ENCODE data around the gene RPUSD4.

The RPUSD4 gene

DNA sequence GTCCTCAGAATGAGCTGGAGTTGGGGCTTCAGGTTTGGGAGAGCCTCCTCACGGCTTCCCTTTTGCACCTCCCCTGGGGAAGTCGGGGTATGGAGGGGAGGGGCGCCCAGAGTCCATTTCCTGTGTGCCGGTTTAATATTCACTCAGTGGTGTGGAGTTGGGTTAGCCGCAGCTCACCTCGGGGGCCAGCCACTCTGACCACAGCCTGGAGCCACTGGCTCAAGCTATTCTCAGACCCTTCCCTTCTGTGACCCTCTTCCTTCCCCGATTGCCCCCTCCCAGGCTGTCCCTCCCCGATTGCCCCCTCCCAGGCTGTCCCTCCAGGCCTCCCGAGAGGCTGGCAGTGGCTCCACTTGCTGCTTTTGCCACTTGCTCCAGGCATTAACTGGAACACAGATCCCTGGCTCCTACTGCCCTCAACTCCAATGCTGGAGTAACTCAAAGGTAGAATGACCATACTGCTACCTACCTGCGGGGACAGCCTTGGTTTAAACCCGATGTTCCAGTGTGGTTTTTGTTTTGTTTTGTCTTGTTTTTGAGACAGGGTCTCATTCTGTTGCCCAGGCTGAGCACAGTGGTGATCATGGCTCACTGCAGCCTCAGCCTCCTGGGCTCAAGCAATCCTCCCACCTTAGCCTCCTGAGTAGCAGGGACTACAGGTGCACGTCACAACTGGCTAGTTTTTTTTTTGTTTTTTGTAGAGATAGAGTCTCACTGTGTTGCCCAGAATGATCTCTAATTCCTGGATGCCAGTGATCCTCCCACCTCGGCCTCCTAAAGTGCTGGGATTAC lies 29.3 kb downstream of the RPUSD4 start:
- DNase-seq = no peak

GRCh38 chr11:126176853-126177470 lies 34.5 kb downstream of the RPUSD4 start:
- no peak for DNase-seq

DNA sequence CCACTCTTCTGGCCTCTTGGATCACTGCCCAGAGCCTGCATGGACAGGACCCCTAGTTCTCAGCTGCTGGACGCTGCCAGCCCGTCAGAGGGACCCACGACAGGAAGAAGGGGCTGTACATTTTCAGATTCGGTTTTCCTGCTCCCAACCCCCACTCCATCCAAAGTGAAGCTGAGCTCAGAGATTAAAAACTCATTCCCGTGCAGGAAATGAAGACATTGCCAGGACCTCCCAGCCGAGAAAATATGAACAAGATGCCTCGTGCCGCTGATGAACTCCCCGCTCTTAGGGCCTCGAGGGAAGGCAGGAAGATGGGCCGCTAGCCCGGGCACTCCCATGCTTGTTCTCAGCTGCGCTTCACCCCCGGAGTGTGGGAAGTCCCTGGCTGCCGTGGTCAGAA lies 36.1 kb downstream of the RPUSD4 start:
- no peak for DNase-seq

- no peak for DNase-seq
Measured at GRCh38 chr11:126174816-126175215, 36.6 kb downstream of the RPUSD4 start.

DNA sequence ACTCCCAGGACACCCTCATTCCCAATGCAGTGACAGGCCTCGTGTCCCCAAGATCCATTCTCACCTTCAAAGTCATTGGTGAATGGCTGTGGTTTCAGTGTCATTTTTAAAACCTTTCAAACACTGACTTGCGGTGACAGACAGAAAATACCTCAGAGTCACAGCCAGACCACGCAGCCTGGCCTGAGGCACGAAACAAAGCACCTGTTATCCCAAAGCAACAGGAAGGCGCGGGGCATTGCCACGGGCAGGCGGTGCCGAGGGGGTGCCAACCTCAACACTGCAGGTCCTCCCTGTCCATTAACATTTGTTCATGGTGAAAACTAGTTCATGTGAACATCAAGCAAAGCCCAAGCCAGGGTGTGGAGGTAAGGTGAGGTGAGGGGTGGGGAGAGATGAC lies 38.2 kb downstream of the RPUSD4 start:
- DNase-seq = no peak

- DNase-seq = no peak
Measured at GRCh38 chr11:126172596-126173038, 38.8 kb downstream of the RPUSD4 start.

- no peak for DNase-seq
Measured at GRCh38 chr11:126169291-126169690, 42.2 kb downstream of the RPUSD4 start.

DNA sequence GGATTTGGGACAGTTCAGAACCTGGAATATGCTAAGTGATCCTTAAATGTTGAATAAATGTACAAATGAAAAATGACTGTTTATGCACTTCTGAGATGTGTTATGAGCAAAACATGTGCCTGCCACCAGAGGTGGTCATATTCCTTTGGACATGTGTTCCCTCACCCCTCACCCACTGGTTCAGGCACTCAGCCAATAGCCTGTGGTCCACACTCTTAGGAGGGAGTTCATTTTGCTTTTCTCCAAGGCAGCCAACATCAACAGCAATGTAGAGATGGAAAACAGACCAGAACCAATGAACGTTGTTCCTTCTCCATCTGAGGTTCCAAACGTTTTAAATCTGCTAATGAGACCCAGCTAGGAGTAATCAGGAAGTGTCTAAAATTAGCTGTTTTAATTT lies 44.0 kb downstream of the RPUSD4 start:
- no peak for DNase-seq

- DNase-seq = no peak
Measured at GRCh38 chr11:126166413-126166812, 45.0 kb downstream of the RPUSD4 start.

DNA sequence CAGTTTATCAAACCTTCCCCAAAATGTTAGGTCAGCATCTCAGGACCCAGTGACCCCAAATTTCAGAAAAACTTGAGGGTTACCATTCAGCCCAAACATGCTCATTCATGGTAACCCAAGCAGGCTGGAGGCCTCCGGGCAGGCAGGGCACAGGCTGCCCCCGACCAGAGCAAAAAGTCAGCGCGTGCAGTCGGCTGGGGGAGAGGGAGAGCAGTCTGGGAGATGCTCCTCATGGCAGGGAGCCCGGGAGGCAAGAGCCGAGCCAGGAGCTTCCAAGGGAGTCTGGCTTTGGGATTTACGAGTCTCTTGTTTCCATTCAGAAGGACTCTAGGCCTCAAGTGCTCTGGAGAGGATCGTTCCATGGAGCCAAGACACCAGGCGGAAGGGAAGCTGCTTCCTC lies 45.7 kb downstream of the RPUSD4 start:
- no peak for DNase-seq

DNA sequence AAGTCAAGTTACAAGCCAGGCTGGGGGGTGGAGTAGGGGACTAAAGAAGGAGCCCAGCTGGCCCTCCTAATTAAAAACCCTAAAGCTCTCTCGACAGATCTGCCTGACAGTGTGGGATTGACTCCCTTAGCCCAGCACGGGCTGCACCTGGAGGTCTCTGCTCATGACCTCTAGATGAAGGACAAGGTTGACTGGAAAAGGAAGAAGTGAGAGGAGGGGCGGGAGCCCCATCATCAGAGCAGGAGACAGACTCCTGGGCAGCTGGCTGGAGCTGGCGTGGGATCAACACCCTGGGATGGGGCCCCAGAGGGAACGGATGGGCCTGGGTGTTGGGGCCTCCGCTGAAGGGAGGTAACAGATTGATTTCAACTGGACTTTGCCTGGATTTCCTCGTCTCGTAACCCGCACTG lies 46.1 kb downstream of the RPUSD4 start:
- DNase-seq = no peak

GRCh38 chr11:126164781-126165180 lies 46.7 kb downstream of the RPUSD4 start:
- DNase-seq = no peak

DNA sequence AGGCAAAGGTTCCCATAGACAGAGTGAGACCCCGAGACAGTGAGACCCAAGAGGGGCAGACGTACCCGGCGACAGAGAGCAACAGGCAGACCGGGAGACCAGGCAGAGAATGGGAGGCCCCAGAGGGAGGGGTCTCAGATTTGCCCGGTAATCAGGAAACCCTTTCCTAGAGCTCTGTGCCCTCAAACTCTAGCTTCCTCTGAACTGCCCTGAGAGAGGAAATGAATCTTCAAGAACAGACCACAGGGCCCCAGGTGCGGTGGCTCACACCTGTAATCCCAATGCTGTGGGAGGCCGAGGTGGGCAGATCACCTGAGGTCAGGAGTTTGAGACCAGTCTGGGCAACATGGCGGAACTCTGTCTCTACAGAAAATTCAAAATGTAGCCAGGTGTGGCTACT lies 47.7 kb downstream of the RPUSD4 start:
- no peak for DNase-seq

DNA sequence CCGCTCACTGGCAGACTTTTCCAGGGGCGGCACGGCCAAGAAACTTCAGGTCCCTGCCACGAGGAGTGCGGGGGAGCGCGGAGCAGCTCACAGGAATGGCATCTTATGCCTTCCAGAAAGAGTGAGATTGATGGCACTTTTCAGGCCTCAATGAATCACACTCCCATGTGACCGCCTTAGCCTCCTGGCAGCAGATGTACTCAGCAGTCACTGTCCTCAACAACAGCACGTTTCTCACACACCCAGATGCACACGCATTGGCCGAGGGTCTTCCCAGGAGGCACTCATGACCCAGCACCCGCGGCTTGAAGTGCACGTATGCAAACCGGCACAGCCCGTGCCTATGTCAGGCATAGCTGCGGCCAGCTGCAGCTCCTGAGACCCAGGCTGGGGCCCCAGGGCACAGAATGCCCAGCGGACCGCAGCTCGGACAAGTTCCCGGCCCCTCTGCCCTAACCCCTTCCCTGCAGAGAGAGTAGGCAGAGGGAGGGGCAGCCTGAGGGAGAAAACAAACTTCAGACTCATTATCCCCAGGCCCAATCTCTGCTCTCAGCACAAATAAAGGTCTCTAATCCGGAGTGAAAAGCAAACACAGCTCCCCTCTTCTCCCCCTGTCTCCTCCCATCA lies 48.3 kb downstream of the RPUSD4 start:
- DNase-seq = no peak

DNA sequence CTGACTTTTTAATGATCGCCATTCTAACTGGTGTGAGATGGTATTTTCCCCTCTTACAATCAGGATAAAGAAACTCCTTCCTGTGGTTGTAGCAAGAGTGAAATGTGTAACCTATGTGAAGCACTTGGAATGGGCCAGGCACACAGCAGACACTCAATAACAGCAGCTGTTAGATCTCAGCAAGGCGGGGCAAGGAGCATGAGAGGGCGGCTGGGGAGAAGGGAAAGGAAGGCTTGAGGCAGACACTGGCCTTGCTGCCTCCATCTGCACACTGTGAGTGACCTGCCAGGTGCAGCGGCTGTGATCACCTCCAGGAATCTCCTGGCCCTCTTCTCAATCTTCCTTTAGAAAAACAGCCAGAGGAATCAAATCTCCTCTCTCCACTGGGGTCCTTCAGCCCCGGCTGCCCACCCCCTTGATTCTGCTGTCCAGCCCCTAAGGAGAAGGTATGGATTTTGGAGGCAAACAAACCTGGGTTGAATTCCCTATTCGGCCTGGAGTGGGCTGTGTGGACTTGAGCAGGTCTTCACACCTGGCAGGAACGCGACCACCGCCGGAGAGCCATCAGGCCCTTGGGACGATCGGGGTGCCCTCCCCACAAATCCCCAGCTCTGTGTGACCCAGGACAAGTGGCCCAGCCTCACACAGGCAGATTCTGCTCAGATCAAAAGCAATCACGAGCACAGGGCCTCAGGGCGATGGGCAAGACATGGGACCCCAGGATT lies 49.0 kb downstream of the RPUSD4 start:
- DNase-seq = no peak

DNA sequence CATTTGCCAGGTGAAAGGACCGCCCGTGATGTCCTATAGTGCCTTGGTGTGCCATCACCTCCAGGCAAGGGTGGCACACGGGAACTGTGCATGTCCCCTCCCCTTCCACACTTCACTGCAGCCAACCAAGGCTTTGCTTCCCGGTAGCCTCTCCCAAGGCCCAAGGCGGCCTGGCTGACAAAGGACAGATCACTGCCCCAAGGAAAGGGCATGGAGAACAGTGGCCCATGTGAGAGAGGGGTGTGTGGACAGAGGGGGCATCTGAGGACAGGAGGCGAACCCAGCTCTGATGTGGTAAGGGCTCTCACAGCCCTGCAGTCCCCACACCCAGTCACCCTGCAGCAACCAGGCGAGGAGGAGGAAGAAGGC lies 50.4 kb downstream of the RPUSD4 start:
- no peak for DNase-seq

DNA sequence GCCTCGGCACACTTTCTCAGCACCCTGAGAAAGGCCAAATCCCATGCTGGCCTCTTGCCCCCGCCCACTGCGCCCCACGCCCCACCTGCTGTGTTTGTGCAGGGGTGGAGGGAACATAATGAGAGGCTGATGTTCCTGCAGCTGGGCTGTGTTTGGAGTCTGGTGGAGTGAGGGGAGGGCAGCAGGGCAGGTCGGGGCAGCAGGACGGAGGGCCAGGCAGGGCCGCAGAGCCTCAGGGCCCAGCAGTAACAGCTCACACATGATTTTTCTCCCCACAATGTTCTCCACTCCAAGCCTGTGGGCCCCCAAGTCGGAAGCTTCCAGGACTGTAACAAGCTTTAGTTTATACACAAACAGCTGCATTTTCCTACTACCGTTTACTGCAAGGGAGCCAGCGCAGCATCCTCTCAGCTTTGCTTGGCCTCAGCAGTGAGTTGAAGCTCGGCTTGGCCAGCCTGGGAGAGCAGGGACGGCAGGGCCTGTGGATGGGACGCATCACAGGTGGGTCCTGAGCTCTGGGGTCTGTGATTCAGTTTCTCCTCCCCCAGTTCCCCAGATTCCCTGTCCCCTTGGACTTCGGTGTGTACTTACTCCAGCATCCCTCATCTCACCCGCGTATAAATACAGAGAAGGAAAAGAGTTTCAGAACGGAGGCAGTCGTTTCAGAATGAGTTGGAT lies 51.0 kb downstream of the RPUSD4 start:
- no peak for DNase-seq

GRCh38 chr11:126159719-126160344 lies 51.6 kb downstream of the RPUSD4 start:
- DNase-seq = no peak

GRCh38 chr11:126158054-126158791 lies 53.2 kb downstream of the RPUSD4 start:
- DNase-seq = no peak

DNA sequence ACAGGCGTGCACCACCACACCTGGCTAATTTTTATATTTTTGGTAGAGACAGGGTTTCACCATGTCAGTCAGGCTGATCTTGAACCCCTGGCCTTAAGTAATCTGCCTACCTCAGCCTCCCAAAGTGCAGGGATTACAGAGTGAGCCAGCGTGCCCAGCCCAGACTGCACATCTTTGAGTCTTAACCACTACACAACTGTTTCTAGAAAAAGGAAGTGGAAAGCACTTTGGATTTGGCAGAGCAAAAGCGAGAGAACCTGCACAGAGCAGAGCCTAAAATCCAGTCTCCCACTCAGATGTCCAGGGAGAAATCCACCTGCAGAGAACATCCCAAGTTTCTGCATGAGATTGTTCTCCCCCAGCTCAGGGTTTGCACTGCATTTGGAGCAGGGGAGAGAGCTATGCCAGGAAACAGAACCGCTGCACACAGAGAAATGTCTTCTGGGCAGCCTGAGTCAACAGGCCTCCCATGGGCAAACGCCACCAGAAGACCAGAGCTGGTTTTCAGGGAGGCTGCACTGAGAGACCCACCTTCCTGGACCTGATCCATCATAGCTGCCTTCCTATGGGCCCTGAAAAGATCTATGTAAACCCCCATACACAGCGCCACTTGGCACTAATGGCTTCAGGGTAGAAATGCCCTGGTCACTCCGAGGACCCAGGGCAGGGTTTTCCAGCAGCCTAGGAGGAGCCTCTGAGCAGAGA lies 54.0 kb downstream of the RPUSD4 start:
- no peak for DNase-seq

- no peak for DNase-seq
Measured at GRCh38 chr11:126156814-126157213, 54.6 kb downstream of the RPUSD4 start.

Data from midbrain (tissue), 1 donor.